OCI-M2 (cell line): ENCODE measurements around the gene CDC6.

Experiments used
- DNase-seq: peaks from one replicate; lab custom pipeline; 2025; ENCODE audit not compliant: unreplicated experiment; lab: John Stamatoyannopoulos, UW

Gene CDC6

GRCh38 chr17:40351359-40352236 lies 63.9 kb downstream of the CDC6 start:
- DNase-seq: no peak

- no peak for DNase-seq
Observed at GRCh38 chr17:40352237-40352778, 64.6 kb downstream of the CDC6 start.

- no peak for DNase-seq
Observed at GRCh38 chr17:40352779-40353394, 65.2 kb downstream of the CDC6 start.
